GM21619 (cell line): ENCODE results near the gene MRPL39.
A peak's percentile ranks its signal among the peaks of the same experiment; 100 is the strongest.
"Not testable (repeated sequence)": the region's sequence is repeated elsewhere in the genome, so short reads cannot be mapped to it uniquely, and the experiment has no call there.

Source experiments
- ATAC-seq: cut with Tn5 transposase; IDR thresholded peaks from one replicate; pipeline ENCODE4 v1.9.1; 2021; ENCODE audit not compliant: unreplicated experiment

The MRPL39 gene

DNA sequence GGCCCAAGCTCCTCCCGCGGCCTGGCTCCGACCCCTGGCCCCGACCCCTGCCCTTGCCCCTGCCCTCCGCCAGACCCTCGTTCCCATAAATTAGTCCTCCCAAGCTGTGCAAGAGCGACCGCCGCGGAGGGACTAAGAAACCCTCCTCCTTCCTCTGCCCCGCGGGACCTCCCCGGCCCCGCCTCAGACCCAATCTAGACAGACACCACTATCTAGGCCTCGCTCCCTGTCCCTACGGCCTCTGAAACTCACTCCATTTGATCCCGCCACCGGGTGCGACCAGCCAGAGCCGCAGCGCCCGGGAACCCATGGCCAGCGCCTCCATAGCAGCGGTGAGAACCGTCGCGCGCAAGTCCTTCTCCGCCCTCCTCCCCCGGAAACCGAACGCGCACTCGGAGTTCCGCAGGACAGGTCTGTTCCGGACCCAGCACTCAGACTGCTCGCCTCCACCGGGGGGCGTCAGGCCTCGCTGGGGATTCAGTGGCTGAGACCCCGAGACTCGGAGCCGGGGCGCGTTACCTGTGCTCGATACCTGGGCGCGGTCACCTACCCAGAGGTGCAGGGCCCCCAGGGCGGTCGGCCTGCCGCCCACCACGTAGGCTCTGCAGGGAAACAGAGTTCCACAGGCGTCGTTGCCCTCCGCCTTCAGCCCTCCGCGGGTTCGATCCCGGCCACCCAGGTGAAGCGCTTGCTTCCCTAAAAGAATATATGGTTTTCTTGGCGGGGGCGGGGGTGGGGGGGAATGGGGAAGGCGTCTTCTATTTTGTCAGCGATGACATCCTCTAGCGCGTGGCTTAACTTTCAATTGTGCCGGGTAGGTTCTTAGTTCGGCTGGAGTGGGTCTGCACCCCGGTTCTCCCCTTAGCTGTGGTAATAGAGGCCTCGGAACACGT is at the start of gene MRPL39:
MRPL39 (minus strand) TSS at position 331 of the 893 bp plus-strand sequence; CDS start at position 325, 6 bp downstream.
- ATAC-seq = peak; percentile 92

DNA sequence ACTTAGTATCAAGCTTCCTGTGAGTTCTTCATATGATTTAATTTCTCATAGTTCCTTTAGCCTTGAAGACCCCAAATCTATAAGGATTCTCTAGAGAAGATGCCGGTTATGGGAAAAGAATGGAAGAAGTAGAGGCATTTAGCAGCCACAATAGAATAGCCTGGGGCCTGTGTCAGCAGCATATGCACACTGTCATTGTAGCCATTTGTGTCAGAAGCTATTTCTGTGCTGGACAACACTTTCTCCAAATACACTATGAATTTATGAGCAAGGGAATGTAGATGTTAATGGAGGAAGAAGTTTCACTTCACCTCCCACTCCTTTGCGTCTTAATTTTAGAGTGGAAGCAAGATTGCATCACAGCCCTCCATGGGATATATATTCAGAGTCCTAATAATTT is 49.1 kb upstream of the MRPL39 start:
- no peak for ATAC-seq

DNA sequence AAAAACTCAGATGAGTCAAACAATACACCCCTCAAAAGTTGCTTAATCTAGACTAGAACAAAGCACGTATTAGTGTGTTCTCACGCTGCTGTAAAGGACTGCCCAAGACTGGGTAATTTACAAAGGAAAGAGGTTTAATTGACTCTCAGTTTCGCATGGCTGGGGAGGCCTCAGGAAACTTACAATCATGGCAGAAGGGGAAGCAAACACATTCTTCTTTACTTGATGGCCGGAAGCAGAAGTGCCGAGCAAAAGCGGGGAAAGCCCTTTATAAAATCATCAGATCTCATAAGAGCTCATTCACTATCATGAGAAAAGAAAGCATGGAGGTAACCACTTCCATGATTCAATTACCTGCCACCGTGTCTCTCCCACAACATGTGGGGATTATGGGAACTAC is 41.9 kb upstream of the MRPL39 start:
- no peak for ATAC-seq

DNA sequence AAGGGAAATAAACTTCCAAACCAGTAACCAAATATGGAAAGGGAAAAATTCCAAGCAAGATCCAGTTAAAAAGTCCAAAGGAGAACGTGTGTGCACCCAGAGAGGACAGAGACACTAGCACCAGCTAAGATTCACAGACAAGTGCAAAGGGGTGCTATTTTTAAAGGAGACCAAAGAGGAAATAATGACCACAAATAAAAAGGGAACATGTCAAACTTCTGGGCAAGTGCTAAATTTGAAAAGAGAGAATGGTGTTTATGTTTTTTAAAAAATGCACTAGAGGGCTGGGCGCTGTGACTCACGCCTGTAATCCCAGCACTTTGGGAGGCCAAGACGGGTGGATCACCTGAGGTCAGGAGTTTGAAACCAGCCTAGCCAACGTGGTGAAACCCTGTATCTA is 40.4 kb upstream of the MRPL39 start:
- no peak for ATAC-seq

DNA sequence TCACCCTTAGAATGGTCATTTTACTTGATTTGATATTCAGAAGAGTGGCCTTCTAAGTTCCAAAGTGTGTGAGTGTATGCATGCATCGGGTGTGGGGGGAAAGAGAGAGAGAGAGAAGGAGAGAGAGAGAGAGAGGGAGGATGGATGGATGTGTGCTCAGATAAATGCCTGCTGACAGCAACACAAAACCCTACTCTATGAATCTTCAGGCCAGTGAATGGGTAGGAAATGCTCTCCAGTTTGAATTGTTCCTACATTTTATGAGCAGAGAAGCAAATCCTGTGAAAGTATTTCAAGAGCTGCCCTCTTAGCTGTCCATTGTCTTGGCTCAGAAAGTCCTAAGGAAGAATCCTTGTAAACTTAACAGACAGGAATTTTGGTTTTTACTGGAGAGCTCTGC is 39.2 kb upstream of the MRPL39 start:
- ATAC-seq = no peak

DNA sequence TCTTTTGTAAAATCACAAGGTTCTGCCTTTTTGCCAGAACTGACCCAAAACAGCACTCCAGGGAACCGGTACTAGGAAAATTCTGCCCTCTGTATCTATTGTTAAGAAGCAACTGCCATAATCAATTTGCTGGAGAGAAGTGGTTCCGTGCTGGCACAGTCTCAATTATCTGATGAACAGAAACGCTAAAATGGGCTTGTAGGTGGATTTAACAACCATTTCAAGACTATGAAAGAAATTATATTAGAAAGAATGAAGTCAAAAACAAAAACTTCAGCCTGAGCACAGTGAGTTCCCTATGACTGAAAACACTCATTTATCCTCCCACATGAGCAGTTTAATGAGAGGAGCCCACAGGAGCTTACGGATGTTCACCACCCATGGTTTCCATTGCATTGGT is 36.2 kb upstream of the MRPL39 start:
- ATAC-seq = no peak

DNA sequence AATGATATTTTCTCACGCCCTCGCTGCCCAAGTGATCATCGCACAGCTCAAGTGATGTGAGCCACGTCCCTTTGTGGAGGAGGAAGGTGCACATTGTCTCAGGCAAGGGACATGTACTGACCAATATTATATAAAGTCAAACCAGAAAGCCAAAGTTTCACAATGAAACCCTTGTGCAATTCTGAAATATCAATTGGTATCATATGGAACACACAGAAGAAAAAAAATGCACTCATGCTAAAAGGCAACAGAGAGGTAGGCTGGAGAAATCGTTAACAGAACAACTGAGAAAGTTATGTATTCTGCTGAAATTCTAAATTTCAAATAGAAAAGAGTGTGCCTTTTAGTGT is 33.6 kb upstream of the MRPL39 start:
- no peak for ATAC-seq

DNA sequence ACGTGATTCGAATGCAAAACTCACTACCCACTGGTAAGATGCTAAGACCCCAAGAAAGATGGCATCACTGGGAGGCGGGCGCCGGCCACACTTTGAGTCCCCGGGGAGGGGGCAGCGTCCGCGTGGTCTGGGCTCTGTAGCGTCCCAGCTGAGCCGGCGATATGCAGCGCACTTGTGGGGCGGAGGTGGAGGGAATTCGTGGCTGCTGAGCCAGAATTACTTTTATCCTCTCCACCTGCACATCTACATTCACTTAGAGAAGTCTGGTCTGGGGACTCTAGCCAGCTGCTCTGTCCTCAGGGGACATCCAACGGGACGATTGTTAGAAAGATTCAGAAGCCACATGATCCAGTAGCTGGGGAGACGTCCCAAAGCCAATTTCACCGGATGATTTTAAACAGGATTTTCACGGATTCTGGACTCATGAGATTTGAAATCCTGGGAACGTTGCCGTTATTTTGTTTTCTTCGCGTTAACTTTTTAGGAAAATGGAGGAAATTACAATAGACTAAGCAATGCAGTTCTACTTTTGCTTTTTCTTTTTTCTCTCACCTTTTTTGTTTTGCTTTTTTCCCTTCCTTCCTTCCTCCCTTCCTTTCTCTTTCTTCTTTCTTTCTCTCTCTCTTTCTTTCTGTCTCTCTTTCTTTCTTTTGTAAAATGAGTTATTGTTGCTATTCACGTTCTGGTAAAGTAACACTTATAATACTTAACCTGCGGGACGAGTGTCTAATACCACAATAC is 33.1 kb upstream of the MRPL39 start:
- peak; percentile 15 for ATAC-seq

DNA sequence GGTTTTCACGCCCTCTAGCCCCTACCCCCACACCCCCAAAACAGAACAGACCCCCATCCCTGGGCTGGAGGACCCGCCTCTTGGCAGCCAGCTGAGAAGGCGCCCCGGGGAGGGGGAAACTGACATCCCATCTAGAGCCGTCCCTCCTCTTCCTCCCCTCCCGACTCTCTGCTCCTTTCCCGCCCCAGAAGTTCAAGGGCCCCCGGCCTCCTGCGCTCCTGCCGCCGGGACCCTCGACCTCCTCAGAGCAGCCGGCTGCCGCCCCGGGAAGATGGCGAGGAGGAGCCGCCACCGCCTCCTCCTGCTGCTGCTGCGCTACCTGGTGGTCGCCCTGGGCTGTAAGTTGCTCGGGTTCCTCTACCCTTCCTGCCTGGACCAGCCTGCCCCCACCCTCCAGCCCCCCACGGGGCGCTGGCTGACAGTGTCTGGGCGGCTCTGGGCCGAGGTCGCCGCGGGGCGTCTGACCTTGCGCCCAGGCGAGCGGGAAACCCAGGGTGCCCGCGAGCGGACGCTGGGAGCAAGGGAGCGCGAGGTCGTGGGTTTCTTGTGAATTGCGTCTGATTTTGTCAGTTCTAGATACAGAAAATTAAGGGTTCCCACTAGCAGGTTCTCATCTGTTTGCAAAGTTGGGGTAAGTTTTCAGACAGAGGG is 32.4 kb upstream of the MRPL39 start:
- ATAC-seq = peak; percentile 71

DNA sequence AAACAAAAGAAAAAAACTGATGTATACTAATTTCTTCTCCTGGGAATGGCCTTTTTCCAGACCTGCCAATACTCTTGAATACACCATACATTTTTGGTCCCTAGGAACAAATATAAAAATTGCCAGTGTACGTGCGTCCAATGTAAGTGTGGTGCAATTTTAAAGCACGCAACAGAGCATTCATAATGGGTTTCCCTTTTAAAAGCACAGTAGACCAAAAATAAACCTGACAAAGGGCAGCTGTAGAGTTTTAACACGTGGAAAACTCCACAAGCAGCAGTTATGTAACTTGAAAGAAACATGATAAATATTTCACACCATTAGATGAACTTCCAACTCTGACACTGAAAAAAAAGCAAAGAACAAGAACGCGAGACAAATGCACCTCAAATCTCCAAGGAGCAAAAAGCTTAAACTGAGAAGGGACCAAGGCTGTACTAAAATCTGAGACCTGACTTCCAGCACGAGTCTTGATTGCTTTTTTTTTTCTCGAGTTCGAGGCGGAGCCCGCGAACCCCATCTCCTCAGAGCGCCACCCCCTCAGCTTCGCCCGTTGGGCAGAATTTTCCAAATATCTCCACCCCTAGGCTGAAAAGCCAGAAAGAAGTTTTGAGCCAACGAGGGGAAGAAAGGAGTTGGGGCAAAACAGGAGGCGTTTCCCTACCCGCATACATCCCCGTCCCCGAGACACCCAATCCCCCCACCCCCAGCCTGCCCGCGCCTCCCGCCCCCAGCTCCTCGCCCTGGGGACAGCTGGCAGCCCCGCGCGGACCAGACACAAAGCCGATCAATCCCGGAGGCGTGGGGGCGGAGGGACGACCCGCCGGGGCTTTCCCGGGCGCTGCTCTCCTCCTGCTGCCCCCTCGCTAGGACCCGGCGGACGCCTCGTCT is 31.6 kb upstream of the MRPL39 start, which contains the start of gene JAM2:
JAM2 (plus strand) TSS at position 599 of the 891 bp plus-strand sequence. CDS start 564 bp downstream, outside the sequence.
- peak; percentile 55 for ATAC-seq

DNA sequence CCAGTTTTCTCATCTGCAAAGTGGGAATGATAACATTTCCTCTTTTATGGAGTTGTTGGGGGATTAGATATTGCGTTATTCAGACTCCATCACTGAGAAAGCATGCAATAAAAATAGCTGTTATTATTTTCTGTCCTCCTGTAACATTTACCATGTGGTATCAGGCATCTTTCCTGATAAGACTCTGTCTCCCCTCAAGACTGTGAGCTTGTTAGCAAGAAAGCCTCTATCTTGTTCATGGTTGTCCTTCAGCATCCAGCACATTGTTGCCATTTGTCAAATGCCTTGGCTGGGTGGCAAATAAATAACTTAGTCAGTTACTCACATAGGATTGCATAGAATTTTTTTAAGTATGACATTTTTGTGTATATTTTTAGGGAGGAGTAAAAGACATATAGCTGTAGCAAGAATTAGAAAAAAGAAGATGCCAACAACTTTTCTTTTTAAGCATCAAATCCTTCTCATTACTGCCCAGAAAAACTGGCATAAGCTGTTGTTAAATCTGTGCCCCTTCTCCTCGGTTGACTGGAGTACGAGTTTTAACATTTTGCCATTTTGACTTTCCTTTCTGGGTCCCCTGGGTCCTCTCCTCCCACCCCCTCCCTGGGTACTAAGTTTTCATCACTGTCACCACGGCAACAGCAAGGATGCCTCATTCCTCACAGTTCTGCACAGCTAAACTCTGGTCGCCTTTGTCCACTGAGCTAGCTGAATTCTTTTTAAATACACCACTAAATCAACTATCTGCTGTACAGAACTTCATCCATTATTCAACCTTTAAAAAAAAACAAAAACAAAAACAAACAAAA is 30.8 kb upstream of the MRPL39 start:
- ATAC-seq = no peak

DNA sequence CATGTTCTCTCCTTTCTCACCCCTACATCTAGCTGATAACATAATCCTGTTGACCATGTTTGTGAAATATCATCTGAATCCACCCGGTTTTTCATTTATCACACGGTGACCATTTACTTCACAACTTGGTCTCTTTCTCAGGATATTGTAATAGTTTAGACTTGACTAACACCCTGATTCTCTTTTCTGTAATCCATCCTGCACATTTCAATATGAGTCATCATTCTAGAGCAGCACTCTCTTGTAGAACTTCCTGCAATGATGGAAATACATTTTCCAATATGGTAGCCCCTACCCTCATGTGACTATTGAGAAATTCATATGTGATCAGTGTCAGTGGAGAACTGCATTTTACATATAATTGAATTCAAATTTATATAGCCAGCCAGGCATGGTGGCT is 29.4 kb upstream of the MRPL39 start:
- ATAC-seq = no peak

DNA sequence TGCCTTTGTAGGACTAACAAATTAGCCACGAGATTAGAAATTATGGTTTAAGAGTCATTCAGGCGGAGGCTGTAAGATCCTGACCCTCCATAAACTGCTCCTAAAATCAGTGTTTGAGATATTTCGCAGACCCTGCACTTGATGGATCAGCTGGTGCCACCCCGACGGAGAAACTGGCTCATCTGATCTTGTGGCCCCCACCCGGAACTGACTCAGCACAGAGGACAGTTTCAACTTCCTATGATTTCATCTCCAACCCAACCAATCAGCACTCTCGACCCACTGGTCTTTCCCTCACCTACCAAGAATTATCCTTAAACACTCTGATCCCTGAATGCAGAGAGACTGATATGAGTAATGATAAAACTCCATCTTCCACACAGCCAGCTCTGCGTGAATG is 28.0 kb upstream of the MRPL39 start:
- no peak for ATAC-seq

DNA sequence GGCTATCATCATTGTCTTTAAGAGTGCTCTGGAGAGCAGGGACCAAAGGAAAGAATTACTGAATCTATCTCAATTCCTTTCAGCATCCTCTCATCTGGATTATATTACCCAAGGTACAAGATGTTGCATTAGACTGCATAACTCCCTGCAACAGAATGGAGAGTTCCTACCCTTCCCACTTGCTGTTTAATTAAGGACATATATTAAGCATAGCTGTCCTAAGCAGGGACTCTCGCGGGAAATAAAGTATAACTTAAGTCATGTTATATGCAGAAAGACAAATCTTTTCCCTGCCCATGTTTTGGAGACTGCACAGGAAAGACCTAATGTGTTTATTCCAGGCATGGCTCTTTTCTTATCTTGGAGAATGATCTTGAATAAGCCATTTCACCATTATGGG is 25.0 kb upstream of the MRPL39 start:
- ATAC-seq = no peak

DNA sequence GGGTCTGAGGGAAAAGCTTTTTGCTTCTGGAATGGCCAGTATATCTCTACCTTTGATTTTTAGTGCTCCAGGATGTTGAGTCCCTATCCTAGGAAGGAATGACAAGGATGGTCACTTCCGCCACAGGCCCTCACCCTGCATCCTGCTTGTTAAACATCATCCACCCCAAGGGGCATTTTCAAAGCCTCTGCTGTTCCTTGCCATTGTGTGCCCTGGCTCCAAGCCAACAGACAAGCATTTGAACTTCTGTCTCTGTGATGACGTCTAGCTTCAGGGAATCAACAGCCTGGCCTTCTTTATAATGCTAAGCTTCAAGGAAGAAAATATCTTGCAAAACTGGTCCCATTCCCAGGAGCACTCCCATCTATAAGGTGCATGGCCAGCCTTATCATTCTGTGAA is 19.5 kb upstream of the MRPL39 start:
- ATAC-seq = no peak

DNA sequence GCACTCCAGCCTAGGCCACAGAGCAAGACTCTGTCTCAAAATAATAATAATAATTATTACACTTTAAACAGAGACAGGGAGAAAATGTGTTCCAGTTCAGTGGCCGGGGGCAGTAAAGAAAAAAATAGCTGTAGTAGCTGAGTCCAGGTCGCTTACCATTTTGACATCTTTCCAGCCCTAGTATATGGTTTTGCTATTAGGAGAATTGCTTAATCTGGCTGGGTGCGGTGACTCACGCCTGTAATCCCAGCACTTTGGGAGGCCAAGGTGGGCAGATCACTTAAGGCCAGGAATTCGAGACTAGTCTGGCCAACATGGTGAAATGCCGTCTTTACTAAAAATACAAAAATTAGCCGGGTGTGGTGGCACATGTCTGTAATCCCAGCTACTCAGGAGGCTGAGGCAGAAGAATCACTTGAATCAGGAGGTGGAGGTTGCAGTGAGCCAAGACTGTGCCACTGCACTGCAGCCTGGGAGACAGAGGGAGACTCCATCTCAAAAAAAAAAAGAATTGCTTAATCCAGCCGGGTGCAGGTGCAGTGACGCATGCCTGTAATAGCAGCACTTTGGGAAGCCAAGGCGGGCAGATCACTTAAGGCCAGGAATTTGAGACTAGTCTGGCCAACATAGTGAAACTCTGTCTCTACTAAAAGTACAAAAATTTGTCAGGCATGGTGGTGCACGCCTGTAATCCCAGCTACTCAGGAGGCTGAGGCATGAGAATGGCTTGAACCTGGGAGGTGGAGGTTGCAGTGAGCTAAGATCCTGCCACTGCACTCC is 18.7 kb upstream of the MRPL39 start:
- not testable (repeated sequence) for ATAC-seq

DNA sequence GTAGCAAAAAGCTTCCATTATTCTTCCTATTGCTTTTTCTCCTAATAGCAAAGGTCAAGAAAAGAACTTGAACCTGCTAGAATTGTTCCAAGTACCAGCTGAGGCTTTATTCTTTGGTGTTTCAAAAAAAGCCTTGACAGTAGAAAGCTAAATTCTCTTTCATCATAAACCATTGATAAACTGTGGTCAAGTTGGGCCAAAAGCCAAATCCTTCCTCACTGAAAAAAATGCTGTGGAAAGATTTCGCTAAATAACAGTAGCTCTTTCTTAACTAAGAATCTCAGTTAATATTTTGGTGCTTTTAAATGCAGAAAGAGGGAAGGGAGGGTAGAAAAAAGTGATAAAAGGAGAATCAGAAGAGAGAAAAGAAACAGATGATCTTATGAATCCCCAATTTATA is 17.8 kb upstream of the MRPL39 start:
- no peak for ATAC-seq

DNA sequence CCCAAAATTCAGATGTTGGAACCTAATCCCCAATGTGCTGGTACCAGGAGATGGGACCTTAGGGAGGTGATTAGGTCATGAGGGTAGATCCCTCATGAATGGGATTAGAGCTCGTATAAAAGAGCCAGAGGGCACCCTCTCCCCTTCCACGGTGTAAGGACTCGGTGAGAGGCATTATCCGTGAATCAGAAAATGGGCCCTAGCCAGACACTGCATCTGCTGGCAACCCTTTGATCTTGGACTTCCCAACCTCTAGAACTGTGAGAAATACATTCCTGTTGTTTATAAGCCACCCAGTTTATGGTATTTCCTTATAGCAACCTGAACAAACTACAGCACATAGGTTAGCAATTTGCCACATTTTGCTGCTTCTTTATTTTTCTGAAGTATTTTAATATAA is 17.2 kb upstream of the MRPL39 start:
- ATAC-seq = no peak

DNA sequence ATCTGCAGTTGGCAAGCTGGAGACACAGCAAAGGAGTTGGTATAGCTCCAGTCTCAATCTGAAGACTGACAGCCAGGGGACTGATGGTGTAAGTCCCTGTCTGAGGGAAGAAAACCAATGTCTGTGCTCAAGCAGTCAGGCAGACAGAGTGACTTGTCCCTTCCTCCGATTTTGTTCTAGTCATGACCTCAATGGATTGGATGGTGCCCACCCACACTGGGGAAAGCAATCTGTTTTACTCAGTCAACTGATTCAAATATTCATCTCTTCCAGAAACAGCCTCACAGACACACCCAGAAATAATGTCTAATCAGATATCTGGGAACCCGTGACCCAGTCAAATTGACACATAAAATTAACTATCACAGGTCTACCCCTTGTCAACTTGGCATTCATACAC is 11.9 kb upstream of the MRPL39 start:
- ATAC-seq = no peak
